Measurements from ENCODE around the gene EEF2KMT.

- TF ChIP-seq CTCF (IDR thresholded peaks at IDR 0.05) (no peak), POLR2A (IDR thresholded peaks at IDR 0.05) (no peak), EP300 (IDR thresholded peaks at IDR 0.05; ENCODE audit: low read depth) (no peak)
Measured at GRCh38 chr16:5045499-5046115, 52.0 kb downstream of the EEF2KMT start.

Data from transverse colon (tissue), 3 donors.